Measurements from ENCODE around the gene TBCK.

DNA sequence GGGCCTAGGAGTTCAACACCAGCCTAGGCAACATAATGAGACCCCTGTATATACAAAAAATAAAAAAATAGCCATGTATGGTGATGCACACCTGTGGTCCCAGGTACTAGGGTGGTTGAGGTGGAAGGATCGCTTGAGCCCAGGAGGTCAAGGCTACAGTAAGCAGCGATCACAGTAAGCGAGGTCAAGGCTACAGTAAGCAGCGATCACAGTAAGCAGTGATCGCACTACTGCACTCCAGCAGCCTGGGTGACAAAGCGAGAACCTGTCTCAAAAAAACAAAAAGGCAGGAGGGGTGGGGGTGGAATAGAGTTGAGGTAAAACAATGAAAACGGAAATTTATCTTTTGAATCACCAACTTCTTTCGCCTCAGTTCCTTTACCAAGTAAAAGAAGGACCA lies 29.4 kb downstream of the TBCK start:
- TF ChIP-seq, protein P1, sequence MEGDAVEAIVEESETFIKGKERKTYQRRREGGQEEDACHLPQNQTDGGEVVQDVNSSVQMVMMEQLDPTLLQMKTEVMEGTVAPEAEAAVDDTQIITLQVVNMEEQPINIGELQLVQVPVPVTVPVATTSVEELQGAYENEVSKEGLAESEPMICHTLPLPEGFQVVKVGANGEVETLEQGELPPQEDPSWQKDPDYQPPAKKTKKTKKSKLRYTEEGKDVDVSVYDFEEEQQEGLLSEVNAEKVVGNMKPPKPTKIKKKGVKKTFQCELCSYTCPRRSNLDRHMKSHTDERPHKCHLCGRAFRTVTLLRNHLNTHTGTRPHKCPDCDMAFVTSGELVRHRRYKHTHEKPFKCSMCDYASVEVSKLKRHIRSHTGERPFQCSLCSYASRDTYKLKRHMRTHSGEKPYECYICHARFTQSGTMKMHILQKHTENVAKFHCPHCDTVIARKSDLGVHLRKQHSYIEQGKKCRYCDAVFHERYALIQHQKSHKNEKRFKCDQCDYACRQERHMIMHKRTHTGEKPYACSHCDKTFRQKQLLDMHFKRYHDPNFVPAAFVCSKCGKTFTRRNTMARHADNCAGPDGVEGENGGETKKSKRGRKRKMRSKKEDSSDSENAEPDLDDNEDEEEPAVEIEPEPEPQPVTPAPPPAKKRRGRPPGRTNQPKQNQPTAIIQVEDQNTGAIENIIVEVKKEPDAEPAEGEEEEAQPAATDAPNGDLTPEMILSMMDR (IDR thresholded peaks at IDR 0.05; ENCODE audit: insufficient read depth, low read depth, low read length): no peak
- no peak for TF ChIP-seq EZH2 (IDR thresholded peaks at IDR 0.05; ENCODE audit: insufficient read depth, low read length)

All from astrocyte (in vitro differentiated cells and primary cell).